ENCODE measurements around the gene PMPCA. TPM values are rescaled to one million over a fixed set of nuclear protein-coding genes. Genes with fewer than 3 reads are reported as not detected.
A peak's percentile ranks its signal among the peaks of the same experiment; 100 is the strongest.

Gene PMPCA, protein sequence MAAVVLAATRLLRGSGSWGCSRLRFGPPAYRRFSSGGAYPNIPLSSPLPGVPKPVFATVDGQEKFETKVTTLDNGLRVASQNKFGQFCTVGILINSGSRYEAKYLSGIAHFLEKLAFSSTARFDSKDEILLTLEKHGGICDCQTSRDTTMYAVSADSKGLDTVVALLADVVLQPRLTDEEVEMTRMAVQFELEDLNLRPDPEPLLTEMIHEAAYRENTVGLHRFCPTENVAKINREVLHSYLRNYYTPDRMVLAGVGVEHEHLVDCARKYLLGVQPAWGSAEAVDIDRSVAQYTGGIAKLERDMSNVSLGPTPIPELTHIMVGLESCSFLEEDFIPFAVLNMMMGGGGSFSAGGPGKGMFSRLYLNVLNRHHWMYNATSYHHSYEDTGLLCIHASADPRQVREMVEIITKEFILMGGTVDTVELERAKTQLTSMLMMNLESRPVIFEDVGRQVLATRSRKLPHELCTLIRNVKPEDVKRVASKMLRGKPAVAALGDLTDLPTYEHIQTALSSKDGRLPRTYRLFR
- 147 and 152 TPM in 2 replicates for total RNA-seq (2014; rRNA removed; shearing (Covaris generic))

DNA sequence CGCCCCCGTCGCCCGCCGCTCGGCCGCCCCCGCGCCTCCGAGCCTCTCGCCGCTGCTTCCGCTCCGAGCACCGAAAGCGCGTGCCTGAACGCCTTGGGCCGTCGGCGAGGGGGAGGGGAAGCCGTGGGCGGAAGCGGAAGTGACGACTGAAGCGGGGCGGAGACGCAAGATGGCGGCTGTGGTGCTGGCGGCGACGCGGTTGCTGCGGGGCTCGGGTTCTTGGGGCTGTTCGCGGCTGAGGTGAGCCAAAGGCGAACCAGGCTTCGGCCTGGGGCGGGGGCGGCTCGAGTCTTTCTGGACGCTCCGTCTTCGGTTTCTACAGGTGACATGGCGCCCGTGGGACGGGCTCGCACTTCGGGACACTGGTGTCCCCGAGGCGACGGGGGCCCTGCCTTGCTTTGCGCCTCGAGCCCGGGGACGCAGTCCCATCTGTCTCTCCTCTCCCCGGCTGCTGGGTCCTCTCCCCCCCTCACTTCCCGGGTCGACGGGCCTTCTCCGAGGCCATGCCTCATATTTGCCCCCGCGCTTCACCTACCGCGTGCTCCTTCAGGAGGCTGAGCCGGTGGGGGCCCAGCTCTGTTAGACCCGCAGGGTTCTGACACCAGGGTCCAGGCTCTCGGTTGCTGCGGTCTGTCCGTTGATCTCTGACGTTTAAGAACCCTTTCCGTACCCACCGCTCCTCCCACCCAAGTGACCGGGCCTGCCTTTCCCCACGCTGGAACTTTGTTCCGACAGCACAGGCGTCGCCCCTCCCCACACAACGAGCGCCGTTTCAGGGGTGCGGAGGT lies at the start of gene PMPCA, which contains the start of gene ENTR1:
Gene PMPCA (plus strand): TSS at position 159 of the 788 bp plus-strand sequence. CDS start 11 bp downstream, at position 170.
Gene ENTR1 (minus strand): TSS at position 115 of the 788 bp plus-strand sequence. CDS start 217 bp downstream, outside the sequence.
- peak; percentile 88 for DNase-seq (ENCODE audit: low spot score)

- DNase-seq (ENCODE audit: low spot score) = no peak
These were observed 49.3 kb upstream of the PMPCA start for GRCh38 chr9:136361047-136361753.

DNA sequence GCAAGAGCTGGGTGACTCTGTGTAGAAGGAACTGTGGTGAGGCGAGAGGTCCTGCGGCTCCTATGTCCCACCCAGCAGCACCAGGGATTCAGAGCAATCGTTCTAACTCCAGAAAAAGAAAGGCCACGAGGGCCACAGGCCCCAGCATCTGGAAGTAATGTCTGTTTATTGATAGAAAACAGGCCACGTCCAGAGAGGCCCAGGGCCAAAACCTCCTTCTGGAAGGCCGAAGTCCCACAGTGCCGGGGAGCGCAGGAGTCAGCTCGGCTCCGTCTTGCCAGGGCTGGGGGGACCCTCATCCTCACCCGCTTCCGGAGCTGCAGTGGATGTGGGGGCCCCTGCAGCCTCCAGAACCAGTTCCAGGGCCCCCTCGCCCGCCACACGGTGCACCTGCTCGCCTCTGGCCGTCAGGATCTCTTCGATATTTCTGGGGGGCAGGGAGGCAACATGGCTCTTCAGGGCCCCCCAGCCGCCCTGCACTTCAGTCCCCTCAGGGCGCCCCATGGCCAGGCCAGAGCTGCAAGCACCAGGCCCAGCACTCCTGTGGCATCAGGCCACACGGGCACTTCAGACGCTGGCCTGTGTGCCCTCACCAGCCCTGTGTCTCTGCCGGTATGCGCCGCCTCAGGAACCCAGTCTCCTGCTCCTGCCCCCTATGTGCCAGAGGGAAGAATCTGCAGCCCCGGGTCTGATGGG lies 48.6 kb upstream of the PMPCA start:
- DNase-seq (ENCODE audit: low spot score) = no peak

- no peak for DNase-seq (ENCODE audit: low spot score)
These were observed 48.0 kb upstream of the PMPCA start for GRCh38 chr9:136362450-136362784.

GRCh38 chr9:136363106-136363948 lies 47.1 kb upstream of the PMPCA start, which contains the start of gene DNLZ:
TSS of gene DNLZ (minus strand) at chr9:136363744. CDS start at chr9:136363714, 30 bp downstream.
- DNase-seq (ENCODE audit: low spot score) = peak; percentile 93

GRCh38 chr9:136363949-136364748 lies 46.3 kb upstream of the PMPCA start:
- DNase-seq (ENCODE audit: low spot score) = no peak

GRCh38 chr9:136364942-136365774 lies 45.3 kb upstream of the PMPCA start:
- peak; percentile 30 for DNase-seq (ENCODE audit: low spot score)

DNA sequence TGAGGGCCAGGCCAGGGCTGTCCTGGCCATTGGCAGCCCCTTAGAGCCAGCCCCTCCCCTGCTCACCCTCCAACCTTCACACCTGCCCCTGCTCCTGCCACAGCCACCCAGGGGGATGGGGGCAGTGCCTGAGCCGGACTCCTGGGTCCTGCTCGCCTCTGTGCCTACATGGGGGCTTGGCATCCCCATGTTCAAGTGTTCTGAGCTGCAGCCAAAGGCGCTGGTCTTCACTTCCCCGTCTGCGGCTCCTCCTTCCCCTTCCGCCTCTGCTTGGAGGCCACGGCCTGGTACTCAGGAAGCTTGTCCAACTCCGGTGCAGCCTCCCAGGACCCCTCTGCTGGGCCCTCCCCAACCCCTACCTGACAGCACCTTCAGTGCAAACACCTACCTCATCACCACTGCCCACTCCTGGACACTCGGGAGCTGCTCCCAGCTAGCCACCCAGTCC lies 44.7 kb upstream of the PMPCA start:
- DNase-seq (ENCODE audit: low spot score) = no peak

- no peak for DNase-seq (ENCODE audit: low spot score)
These were observed 43.6 kb upstream of the PMPCA start for GRCh38 chr9:136366826-136367225.

GRCh38 chr9:136367296-136368145 lies 42.9 kb upstream of the PMPCA start:
- no peak for DNase-seq (ENCODE audit: low spot score)

- no peak for DNase-seq (ENCODE audit: low spot score)
These were observed 42.3 kb upstream of the PMPCA start for GRCh38 chr9:136368190-136368589.

- no peak for DNase-seq (ENCODE audit: low spot score)
These were observed 40.4 kb upstream of the PMPCA start for GRCh38 chr9:136370037-136370436.

DNA sequence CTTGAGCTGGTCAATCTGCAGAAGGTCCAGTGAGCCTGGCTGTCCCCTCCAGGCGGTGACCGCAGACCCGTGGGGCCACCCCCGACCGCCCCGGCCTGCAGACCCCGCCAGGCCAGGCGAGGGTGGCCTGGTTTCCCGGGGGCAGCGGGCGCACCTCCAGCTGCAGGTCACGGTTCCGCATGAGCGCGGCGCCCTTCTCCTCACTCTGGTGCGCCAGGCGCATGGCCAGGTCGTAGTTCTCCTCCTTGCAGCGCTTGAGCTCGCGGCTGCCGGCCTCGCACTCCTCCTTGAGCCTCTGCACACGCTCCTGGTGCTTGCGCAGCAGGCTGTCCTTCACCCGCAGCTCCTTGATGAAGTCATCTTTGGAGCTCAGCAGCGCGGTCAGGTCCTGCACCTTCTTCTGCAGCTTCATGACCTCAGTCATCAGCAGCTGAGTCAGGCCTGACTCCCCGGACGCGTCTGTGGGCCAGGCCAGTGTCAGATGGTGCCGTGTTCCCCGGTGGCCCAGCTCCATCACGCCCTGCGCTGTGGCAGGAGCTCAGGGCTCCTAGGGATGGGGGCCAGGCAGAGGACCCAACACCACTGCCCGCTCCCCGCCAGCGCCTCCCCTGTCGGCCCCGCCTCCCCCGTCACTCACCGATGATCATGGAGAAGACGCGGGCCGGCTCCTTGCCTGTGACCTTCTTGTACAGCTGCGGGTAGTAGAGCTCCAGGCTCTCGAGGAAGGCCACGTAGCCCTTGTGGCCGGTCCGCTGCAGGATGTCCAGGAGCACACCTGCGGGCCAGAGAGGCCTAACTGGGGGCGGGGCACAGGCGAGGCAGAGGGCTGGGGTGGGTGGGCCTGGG lies 39.5 kb upstream of the PMPCA start:
- no peak for DNase-seq (ENCODE audit: low spot score)

- no peak for DNase-seq (ENCODE audit: low spot score)
These were observed 39.0 kb upstream of the PMPCA start for GRCh38 chr9:136371533-136371880.

DNA sequence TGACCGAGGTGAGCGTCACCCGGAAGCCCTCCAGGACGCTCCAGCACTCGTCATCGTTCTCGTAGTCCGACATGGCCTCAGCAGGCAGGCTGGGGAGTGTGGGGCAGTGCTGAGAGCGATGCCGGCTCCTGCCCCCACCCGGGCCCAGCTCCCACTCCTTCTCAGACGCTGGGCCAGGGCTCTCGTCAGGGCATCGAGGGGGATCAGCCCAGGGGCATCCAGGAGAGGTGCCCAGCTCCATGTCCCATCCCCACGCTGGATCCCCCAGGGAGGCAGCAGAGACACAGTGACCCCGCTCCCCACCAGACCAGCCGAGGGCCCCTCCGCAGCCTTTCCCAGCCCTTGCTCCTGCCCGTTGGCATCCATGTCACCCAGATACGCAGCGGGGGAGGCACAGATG lies 38.5 kb upstream of the PMPCA start:
- no peak for DNase-seq (ENCODE audit: low spot score)

DNA sequence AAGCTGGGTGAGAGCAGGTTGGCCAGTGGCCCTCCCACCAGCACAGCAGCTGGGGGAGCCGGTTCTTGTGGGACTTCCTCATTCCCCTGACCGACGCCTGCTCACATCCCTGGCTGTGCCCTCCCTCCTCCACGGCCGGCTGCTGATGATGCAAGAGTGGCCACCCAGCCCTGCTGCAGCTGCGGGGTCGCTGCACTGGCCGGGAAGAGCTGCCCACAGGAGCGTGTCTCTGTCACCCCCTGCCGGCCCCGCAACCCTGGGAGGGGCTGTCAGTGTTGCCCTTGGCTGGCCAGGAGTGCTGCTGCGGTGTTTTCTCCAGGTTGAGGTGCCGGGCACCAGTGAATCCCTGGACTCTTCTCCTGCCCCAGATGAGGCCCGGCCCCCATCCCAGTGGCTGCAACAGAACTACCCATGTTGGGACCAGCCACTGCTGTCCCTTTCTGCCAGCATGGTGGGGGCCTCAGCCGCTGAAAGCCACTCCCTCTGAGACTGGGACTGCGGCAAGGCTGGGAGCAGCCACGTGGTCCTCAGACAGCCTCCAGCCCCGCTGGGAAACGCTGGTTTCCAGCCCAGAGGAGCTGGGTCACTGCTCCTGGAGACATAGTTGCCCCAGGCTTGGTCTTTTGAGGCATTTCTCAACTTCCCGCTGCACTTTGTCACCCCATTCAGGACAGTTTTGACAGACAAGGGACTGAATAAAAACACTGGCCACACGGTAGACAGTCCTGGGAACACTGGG lies 37.7 kb upstream of the PMPCA start:
- DNase-seq (ENCODE audit: low spot score) = peak; percentile 91
